HUDEP-2 (cell line): ENCODE results near the gene ANKS1A.
"Not testable (repeated sequence)": the region's sequence is repeated elsewhere in the genome, so short reads cannot be mapped to it uniquely, and the experiment has no call there.

Experiments used
- DNase-seq, 76 experiments: peaks; one replicate each; lab custom pipeline; 2025; ENCODE audit not compliant: unreplicated experiment in 76 of 76; lab: John Stamatoyannopoulos, UW

The ANKS1A gene

GRCh38 chr6:34985236-34985635, 96.2 kb downstream of the ANKS1A start:
- no peak for DNase-seq

GRCh38 chr6:34986845-34987246, 97.8 kb downstream of the ANKS1A start:
- peak in 60 of 76 experiments; percentile 12 to 70 (median 50) for DNase-seq

GRCh38 chr6:34987506-34987905, 98.5 kb downstream of the ANKS1A start:
- DNase-seq, result no peak

- no peak for DNase-seq
Observed at GRCh38 chr6:34990971-34991560, 102.0 kb downstream of the ANKS1A start.

GRCh38 chr6:34992376-34992775, 103.3 kb downstream of the ANKS1A start:
- no peak for DNase-seq

- no peak for DNase-seq
Observed at GRCh38 chr6:34993213-34993612, 104.2 kb downstream of the ANKS1A start.

GRCh38 chr6:34994693-34995092, 105.6 kb downstream of the ANKS1A start:
- no peak for DNase-seq

GRCh38 chr6:34998417-34998816, 109.4 kb downstream of the ANKS1A start:
- not testable (repeated sequence) for DNase-seq

- not testable (repeated sequence) for DNase-seq
Observed at GRCh38 chr6:34999153-34999552, 110.1 kb downstream of the ANKS1A start.

- not testable (repeated sequence) for DNase-seq
Observed at GRCh38 chr6:34999962-35000361, 110.9 kb downstream of the ANKS1A start.

GRCh38 chr6:35001349-35001748, 112.3 kb downstream of the ANKS1A start:
- not testable (repeated sequence) for DNase-seq

GRCh38 chr6:35003886-35004530, 115.0 kb downstream of the ANKS1A start:
- not testable (repeated sequence) for DNase-seq

GRCh38 chr6:35007016-35007415, 118.0 kb downstream of the ANKS1A start:
- no peak for DNase-seq

GRCh38 chr6:35008858-35009257, 119.8 kb downstream of the ANKS1A start:
- no peak for DNase-seq

GRCh38 chr6:35011096-35012041, 122.3 kb downstream of the ANKS1A start:
- DNase-seq, result no peak

- DNase-seq, result no peak
Observed at GRCh38 chr6:35013701-35014100, 124.6 kb downstream of the ANKS1A start.

GRCh38 chr6:35014341-35014740, 125.3 kb downstream of the ANKS1A start:
- DNase-seq, result no peak

- no peak for DNase-seq
Observed at GRCh38 chr6:35014786-35015185, 125.7 kb downstream of the ANKS1A start.

GRCh38 chr6:35015476-35015875, 126.4 kb downstream of the ANKS1A start:
- no peak for DNase-seq

- DNase-seq, result no peak
Observed at GRCh38 chr6:35015996-35016395, 126.9 kb downstream of the ANKS1A start.
